Lower leg skin (tissue), 3 donors: ENCODE measurements around the gene HS2ST1.

Source experiments
- POLR2A ChIP-seq, 2 donors: fragments of 450-650 bp; IDR thresholded peaks; one replicate each; pipeline ENCODE4 v1.6.1; 2016 to 2017; ENCODE audit warnings: antibody characterized with exemption in 2 of 2, mild to moderate bottlenecking in 1 of 2, moderate library complexity in 1 of 2
- TF ChIP-seq, protein P1 (sequence below), 3 donors: fragments of 450-650 bp; IDR thresholded peaks; one replicate each; pipeline ENCODE4 v1.5.1; 2016; ENCODE audit warnings: antibody characterized with exemption in 3 of 3, mild to moderate bottlenecking in 3 of 3, moderate library complexity in 2 of 3

DNA sequence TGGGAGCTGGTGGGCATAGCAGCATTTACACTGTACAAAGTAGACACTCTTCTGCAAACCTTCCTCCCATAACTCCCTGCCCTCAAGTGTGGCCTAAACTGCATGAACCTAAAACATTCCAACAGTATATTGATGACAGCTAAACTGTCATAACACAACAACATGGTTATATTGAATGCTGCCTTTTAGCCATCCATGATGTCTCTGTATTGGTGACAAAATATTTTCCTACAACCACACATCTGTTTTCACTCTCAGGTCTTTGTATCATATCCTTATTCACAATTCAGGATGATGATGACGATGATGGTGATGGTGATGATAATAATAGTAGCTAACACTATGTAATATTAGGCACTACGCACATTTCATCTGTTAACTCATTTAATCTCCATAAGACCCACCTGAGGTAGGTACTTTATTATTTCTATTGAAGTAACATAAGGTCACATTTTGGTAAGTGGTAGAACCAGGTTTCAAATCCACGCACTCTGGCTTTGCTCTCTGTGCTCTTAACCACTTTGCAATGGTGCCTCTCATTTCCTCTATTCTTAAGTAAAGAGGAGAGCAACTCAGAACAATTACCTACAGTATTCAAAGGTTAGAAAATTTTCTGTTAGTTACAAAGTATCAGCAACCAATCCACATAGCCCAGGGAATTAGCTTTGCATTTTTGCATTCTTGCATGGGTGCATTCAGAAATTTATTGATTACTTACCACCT, 229.1 kb downstream of the HS2ST1 start:
- TF ChIP-seq, protein P1, sequence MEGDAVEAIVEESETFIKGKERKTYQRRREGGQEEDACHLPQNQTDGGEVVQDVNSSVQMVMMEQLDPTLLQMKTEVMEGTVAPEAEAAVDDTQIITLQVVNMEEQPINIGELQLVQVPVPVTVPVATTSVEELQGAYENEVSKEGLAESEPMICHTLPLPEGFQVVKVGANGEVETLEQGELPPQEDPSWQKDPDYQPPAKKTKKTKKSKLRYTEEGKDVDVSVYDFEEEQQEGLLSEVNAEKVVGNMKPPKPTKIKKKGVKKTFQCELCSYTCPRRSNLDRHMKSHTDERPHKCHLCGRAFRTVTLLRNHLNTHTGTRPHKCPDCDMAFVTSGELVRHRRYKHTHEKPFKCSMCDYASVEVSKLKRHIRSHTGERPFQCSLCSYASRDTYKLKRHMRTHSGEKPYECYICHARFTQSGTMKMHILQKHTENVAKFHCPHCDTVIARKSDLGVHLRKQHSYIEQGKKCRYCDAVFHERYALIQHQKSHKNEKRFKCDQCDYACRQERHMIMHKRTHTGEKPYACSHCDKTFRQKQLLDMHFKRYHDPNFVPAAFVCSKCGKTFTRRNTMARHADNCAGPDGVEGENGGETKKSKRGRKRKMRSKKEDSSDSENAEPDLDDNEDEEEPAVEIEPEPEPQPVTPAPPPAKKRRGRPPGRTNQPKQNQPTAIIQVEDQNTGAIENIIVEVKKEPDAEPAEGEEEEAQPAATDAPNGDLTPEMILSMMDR (IDR thresholded peaks at IDR 0.05) = no peak
- no peak for TF ChIP-seq POLR2A (IDR thresholded peaks at IDR 0.05)
